Measurements from ENCODE around the gene PLCL2.

- no peak for TF ChIP-seq ZNF274 (IDR thresholded peaks at IDR 0.05; ENCODE audit: low read depth, low read length)
- TF ChIP-seq YY1 (IDR thresholded peaks at IDR 0.05; ENCODE audit: insufficient read depth, insufficient read length) = no peak
Observed at GRCh38 chr3:16936233-16936632, 51.5 kb downstream of the PLCL2 start.
